BJ (cell line): ENCODE results near the gene MCM8. TPM values are rescaled to one million over a fixed set of nuclear protein-coding genes. Genes with fewer than 3 reads are reported as not detected.

Experiments used
- CTCF ChIA-PET: fragments of 350-600 bp; formaldehyde crosslinking; extraction: SDS; loops from one replicate; lab custom pipeline; 2021; ENCODE audit warnings: antibody characterized with exemption, inconsistent platforms; lab: Yijun Ruan, JAX
- POLR2A ChIA-PET: fragments of 300-600 bp; sonication (Branson Sonifier 250); formaldehyde crosslinking; extraction: SDS; loops from one replicate; lab custom pipeline; 2021; ENCODE audit warnings: antibody characterized with exemption; lab: Charles Lee
- DNase-seq: peaks from one replicate; pipeline ENCODE4 v3.0.0-alpha.2; 2011; ENCODE audit warnings: low read depth
- H3K27me3 ChIP-seq: 2 replicates; pipeline ENCODE4 v1.6.0; 2011; ENCODE audit warnings: low read length; ENCODE audit not compliant: control insufficient read depth, insufficient read depth
- H3K36me3 ChIP-seq: 2 replicates; pipeline ENCODE4 v1.5.1; 2011; ENCODE audit warnings: low read length; ENCODE audit not compliant: control insufficient read depth, insufficient read depth
- H3K4me3 ChIP-seq: 2 replicates; pipeline ENCODE4 v1.5.1; 2011; ENCODE audit warnings: low read depth, mild to moderate bottlenecking, control low read depth, low read length
- polyA plus RNA-seq: library from polyadenylated mRNA; depleted of rRNA; stranded (reverse); fragments of >200 nt; gene quantifications from 2 replicates; pipeline ENCODE4 v1.2.3, GENCODE V29; 2011
- TF ChIP-seq, protein P1 (sequence below): IDR thresholded peaks from 2 replicates; pipeline ENCODE4 v1.5.1; 2011; ENCODE audit warnings: low read depth, mild to moderate bottlenecking, control low read depth, inconsistent platforms, low read length, moderate library complexity; ENCODE audit not compliant: insufficient read depth

Gene MCM8
- polyA plus RNA-seq, 1 experiment = 2.7 TPM

DNA sequence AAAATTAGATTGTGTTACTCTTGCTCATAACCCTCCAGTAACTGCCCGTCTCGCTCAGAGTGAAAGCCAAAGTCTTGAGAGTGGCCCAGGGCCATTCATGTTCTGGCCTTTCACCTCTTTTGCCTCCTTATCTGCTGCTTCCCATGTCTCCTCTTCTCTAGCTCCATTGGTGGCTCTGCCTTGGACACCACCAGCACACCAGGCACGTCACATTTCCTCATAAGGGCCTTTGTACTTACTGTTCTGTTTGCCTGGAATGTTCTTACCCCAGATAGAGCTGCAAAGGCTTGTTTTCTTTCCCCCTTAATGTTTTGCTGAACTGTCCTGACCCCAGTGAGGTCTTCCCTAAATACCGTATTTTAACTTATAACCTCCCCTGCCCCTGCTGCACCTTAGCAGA, 29.3 kb downstream of the MCM8 start:
- ChIA-PET CTCF (interaction anchor here (0.6 kb wide), 1 partner anchor 10 kb away, joined by 3 read pairs; no protein-coding TSS in a partner anchor), POLR2A (no interaction called here)
- TF ChIP-seq, protein P1, sequence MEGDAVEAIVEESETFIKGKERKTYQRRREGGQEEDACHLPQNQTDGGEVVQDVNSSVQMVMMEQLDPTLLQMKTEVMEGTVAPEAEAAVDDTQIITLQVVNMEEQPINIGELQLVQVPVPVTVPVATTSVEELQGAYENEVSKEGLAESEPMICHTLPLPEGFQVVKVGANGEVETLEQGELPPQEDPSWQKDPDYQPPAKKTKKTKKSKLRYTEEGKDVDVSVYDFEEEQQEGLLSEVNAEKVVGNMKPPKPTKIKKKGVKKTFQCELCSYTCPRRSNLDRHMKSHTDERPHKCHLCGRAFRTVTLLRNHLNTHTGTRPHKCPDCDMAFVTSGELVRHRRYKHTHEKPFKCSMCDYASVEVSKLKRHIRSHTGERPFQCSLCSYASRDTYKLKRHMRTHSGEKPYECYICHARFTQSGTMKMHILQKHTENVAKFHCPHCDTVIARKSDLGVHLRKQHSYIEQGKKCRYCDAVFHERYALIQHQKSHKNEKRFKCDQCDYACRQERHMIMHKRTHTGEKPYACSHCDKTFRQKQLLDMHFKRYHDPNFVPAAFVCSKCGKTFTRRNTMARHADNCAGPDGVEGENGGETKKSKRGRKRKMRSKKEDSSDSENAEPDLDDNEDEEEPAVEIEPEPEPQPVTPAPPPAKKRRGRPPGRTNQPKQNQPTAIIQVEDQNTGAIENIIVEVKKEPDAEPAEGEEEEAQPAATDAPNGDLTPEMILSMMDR = no peak
- no peak overlapping the region for H3K4me3 ChIP-seq
- no peaks in the 10 kb centered on the region for H3K27me3 ChIP-seq
- no peak for DNase-seq
- H3K36me3 ChIP-seq = peaks cover 1% of the 10 kb centered on the region; the same call in 1 of the 2 replicates

DNA sequence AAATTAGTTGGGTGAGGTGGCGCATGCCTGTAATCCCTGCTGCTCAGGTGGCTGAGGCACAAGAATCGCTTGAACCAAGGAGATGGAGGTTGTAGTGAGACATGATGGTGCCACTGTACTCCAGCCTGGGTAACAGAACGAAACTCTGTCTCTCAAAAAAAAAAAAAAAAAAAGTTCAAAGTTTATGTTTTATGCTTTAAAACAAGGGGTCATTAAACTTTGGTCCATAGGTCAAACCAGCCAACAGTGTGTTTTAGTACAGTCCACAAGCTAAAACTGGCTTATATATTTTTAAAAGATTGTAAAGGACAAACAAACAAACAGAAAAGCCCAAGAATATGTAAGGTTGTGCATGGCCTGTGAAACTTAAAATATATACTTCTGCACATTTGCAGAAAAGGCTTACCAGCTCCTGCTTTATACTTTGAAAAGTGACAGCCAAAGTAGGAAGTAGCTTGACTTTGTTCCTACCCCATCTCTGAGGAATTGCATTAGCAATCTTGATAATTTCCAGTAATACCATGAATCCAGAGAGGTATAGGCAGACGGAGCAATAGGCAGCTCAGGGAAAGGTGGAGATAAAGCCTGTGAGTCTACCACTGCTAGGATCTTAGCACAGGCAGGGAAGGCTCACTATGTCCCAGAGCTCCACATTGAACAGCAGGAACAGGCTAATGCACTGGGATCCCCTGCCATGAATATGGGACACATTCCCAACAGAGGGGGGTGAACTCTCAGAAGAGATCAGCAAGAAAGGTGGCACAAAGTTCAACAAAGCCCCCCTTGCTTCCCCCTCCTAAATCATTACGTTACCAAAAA, 30.5 kb downstream of the MCM8 start:
- TF ChIP-seq, protein P1 = no peak
- POLR2A ChIA-PET = no interaction called here
- no peak overlapping the region for H3K4me3 ChIP-seq
- CTCF ChIA-PET = interaction anchor here (0.6 to 1.3 kb wide), 3 partner anchors 11 to 411 kb away, joined by 3 to 4 read pairs (median 3); no protein-coding TSS in a partner anchor
- no peak for DNase-seq
- no peaks in the 10 kb centered on the region for H3K27me3 ChIP-seq
- H3K36me3 ChIP-seq = peaks cover 1% of the 10 kb centered on the region; the same call in 1 of the 2 replicates

DNA sequence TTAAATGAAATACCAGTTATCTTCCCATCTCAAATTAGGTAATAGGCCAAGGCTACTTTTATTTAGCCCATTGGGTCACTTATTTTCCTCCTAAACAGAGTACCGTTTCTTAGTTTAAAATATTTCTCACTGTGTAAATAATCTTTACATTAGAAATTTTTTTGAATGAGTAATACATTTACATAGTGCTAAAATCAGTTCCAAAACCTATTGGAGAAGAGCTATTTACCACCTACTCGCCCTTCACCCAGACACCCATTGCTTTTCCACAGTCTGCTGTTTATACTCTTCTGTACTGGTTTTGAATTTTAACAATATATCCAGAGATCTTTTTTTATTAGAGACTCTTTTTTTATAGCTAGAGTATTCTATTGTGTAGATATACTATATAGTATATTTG, 36.9 kb downstream of the MCM8 start:
- no peak overlapping the region for H3K4me3 ChIP-seq
- ChIA-PET POLR2A (no interaction called here), CTCF (interaction anchor here (0.7 to 1.7 kb wide), 3 partner anchors 11 to 90 kb away, joined by 3 to 4 read pairs (median 3); no protein-coding TSS in a partner anchor)
- H3K36me3 ChIP-seq = no peaks in the 10 kb centered on the region
- TF ChIP-seq, protein P1 = no peak
- no peak for DNase-seq
- no peaks in the 10 kb centered on the region for H3K27me3 ChIP-seq

DNA sequence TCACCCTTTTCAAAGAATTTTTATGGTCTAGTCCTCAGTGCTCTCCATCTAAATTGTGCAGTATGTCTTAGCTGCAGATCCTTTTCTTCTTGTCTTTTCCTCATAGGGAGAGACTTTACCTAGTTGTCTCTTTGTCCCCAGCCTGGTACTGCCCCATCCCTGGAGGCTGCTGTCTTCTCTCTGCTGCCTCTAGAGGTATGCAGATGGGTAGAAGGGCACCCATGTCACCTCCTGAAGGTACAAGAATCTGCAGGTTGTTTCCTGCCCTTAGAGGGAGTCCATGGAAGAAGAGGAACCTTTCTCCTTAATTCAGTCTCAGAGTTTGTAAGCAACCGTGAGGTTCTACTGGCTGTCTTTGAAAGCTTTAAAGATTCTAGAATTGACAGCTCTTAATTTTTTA, 39.1 kb downstream of the MCM8 start:
- TF ChIP-seq, protein P1 = no peak
- H3K27me3 ChIP-seq = no peaks in the 10 kb centered on the region
- DNase-seq = no peak
- ChIA-PET CTCF (no interaction called here), POLR2A (no interaction called here)
- no peak overlapping the region for H3K4me3 ChIP-seq
- H3K36me3 ChIP-seq = no peaks in the 10 kb centered on the region

DNA sequence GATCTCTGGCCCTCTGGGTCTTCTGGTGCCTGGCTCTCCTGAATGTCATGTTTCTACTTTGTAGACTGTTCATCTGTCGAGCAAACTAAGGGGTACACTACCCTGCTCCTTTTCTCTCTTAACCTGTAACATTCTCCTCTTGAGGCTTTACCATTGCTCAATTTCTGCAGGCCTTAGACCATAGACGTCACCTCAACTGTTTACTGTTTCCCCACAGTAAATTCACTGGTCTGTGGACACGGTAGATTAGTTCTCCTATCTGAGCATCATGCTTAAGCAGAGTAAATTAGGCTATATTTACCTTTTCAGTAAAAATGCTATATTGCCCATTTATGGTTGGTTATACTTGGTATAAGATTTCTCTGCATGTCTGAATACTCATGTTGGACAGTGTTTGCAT, 40.5 kb downstream of the MCM8 start:
- TF ChIP-seq, protein P1 = no peak
- POLR2A ChIA-PET = no interaction called here
- CTCF ChIA-PET = no interaction called here
- Histone ChIP-seq H3K36me3 (no peaks in the 10 kb centered on the region), H3K4me3 (no peak overlapping the region), H3K27me3 (no peaks in the 10 kb centered on the region)
- no peak for DNase-seq
